OCI-LY1 (cell line): ENCODE data around the gene LRRC61.
"Not testable (repeated sequence)": the region's sequence is repeated elsewhere in the genome, so short reads cannot be mapped to it uniquely, and the experiment has no call there.

ENCODE experiments used
- H2AFZ ChIP-seq: fragments of 200-600 bp; sonication (generic), shearing (Covaris generic); 2 replicates; pipeline ENCODE4 v1.6.0; 2014; ENCODE audit warnings: antibody characterized with exemption, mild to moderate bottlenecking, low read length
- H3F3A ChIP-seq: fragments of 200-600 bp; sonication (generic), shearing (Covaris generic); 2 replicates; pipeline ENCODE4 v1.6.0; 2014; ENCODE audit warnings: mild to moderate bottlenecking, antibody characterized with exemption, low read length, moderate library complexity; ENCODE audit not compliant: insufficient read depth
- H3K27ac ChIP-seq: fragments of 200-600 bp; sonication (generic); 2 replicates; pipeline ENCODE4 v1.5.1; 2014; ENCODE audit warnings: low read length, mixed run types, mild to moderate bottlenecking, low read depth; ENCODE audit not compliant: poor library complexity, severe bottlenecking
- H3K27me3 ChIP-seq: fragments of 200-600 bp; sonication (generic); 2 replicates; pipeline ENCODE4 v1.6.0; 2014; ENCODE audit warnings: antibody characterized with exemption, mild to moderate bottlenecking, low read length, moderate library complexity; ENCODE audit not compliant: insufficient read depth
- H3K36me3 ChIP-seq: fragments of 200-600 bp; sonication (generic); 2 replicates; pipeline ENCODE4 v1.6.1; 2014; ENCODE audit warnings: mild to moderate bottlenecking, antibody characterized with exemption, low read length, moderate library complexity, mixed read lengths; ENCODE audit not compliant: insufficient read depth
- H3K4me1 ChIP-seq: fragments of 200-600 bp; sonication (generic); 2 replicates; pipeline ENCODE4 v1.5.1; 2014; ENCODE audit warnings: mild to moderate bottlenecking, low read length, moderate library complexity; ENCODE audit not compliant: insufficient read depth, severe bottlenecking
- H3K4me2 ChIP-seq: fragments of 200-600 bp; sonication (generic), shearing (Covaris generic); 2 replicates; pipeline ENCODE4 v1.6.1; 2014; ENCODE audit warnings: low read length
- H3K4me3 ChIP-seq: fragments of 200-600 bp; sonication (generic); 2 replicates; pipeline ENCODE4 v1.5.1; 2014; ENCODE audit warnings: low read length, low read depth, mild to moderate bottlenecking, mixed read lengths; ENCODE audit not compliant: poor library complexity, severe bottlenecking
- H3K79me2 ChIP-seq: fragments of 200-600 bp; shearing (Covaris generic); 2 replicates; pipeline ENCODE4 v1.6.1; 2016; ENCODE audit warnings: mixed run types, low read length, mixed read lengths; ENCODE audit not compliant: insufficient read depth
- H3K9ac ChIP-seq: fragments of 200-600 bp; sonication (generic), shearing (Covaris generic); 2 replicates; pipeline ENCODE4 v1.6.1; 2014; ENCODE audit warnings: mild to moderate bottlenecking, low read length, mixed read lengths
- H3K9me2 ChIP-seq: fragments of 200-600 bp; sonication (generic), shearing (Covaris generic); 2 replicates; pipeline ENCODE4 v1.6.1; 2014; ENCODE audit warnings: low read depth, mild to moderate bottlenecking, low read length, mixed read lengths
- H3K9me3 ChIP-seq: fragments of 200-600 bp; shearing (Covaris generic); 2 replicates; pipeline ENCODE4 v1.6.1; 2014; ENCODE audit warnings: low read length, mixed read lengths
- H4K20me1 ChIP-seq: fragments of 200-600 bp; sonication (generic), shearing (Covaris generic); 2 replicates; pipeline ENCODE4 v1.6.0; 2016; ENCODE audit warnings: mild to moderate bottlenecking, low read length; ENCODE audit not compliant: insufficient read depth
- EZH2 ChIP-seq: fragments of 200-600 bp; sonication (generic), shearing (Covaris generic); IDR thresholded peaks from 2 replicates; pipeline ENCODE4 v1.8.0; 2017; ENCODE audit warnings: borderline replicate concordance, mixed run types, mild to moderate bottlenecking, antibody characterized with exemption, low read length, moderate library complexity, mixed read lengths
- TF ChIP-seq, protein P1 (sequence below): fragments of 200-600 bp; sonication (generic), shearing (Covaris generic); IDR thresholded peaks from 2 replicates; pipeline ENCODE4 v1.5.1; 2017; ENCODE audit warnings: mild to moderate bottlenecking, antibody characterized with exemption, low read length, moderate library complexity, mixed read lengths

The LRRC61 gene, protein sequence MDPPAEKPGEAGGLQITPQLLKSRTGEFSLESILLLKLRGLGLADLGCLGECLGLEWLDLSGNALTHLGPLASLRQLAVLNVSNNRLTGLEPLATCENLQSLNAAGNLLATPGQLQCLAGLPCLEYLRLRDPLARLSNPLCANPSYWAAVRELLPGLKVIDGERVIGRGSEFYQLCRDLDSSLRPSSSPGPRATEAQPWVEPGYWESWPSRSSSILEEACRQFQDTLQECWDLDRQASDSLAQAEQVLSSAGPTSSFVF

GRCh38 chr7:150322833-150323681 lies at the start of gene LRRC61, which contains the start of gene ACTR3C:
Gene LRRC61, plus strand, starts transcription at chr7:150323355. Its CDS starts 13,507 bp downstream, at chr7:150336862.
Gene ACTR3C, minus strand, starts transcription at chr7:150323545. Its CDS starts 28,249 bp downstream, at chr7:150295296.
- Histone ChIP-seq H3K79me2 (no peaks in the 10 kb centered on the region), H3K9me2 (no peaks in the 10 kb centered on the region), H3K27ac (peak within 1 kb of the TSS; percentile 64), H3K9me3 (no peaks in the 10 kb centered on the region), H3K9ac (peak within 1 kb of the TSS; percentile 88), H3K4me3 (peak within 1 kb of the TSS; percentile 81), H4K20me1 (no peaks in the 10 kb centered on the region), H3K27me3 (no peaks in the 10 kb centered on the region), H3K4me1 (peaks cover 24% of the 10 kb centered on the region), H3K36me3 (peaks cover 22% of the 10 kb centered on the region), H3F3A (no peaks in the 10 kb centered on the region), H2AFZ (peak within 1 kb of the TSS; percentile 21; the same call in 1 of the 2 replicates), H3K4me2 (peak within 1 kb of the TSS; percentile 93)
- TF ChIP-seq, protein P1, sequence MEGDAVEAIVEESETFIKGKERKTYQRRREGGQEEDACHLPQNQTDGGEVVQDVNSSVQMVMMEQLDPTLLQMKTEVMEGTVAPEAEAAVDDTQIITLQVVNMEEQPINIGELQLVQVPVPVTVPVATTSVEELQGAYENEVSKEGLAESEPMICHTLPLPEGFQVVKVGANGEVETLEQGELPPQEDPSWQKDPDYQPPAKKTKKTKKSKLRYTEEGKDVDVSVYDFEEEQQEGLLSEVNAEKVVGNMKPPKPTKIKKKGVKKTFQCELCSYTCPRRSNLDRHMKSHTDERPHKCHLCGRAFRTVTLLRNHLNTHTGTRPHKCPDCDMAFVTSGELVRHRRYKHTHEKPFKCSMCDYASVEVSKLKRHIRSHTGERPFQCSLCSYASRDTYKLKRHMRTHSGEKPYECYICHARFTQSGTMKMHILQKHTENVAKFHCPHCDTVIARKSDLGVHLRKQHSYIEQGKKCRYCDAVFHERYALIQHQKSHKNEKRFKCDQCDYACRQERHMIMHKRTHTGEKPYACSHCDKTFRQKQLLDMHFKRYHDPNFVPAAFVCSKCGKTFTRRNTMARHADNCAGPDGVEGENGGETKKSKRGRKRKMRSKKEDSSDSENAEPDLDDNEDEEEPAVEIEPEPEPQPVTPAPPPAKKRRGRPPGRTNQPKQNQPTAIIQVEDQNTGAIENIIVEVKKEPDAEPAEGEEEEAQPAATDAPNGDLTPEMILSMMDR, result peak; percentile 47
- no peak for TF ChIP-seq EZH2

DNA sequence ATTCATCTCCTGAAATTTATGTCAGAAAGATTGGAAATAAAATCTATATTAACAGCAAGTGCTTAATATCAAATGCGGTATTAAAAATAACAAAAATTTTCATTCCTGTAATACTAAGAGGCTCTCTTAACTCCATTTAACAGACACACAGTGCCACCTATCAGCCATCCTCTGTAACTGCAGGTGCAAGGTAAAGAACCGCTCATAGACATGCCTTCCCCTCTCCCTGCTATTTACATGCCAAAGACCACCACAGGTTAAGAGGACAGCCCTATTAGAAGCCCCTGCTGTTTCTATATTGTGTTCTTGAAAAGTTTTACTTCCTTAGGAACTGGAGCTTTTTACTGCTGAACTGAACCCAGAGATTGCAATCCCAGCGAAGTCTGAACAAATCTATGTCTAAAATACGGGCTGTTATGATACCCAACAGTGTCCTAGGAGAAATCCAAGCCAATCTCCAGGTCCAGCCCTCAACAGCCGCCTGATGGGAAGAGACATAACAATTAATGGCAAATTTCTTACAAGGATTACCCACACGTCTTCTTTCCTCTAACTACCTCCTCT lies 46.9 kb upstream of the LRRC61 start:
- not testable (repeated sequence) for H2AFZ ChIP-seq, H3K4me1 ChIP-seq, H3K4me3 ChIP-seq, H3K9ac ChIP-seq, H3K36me3 ChIP-seq, H3K9me3 ChIP-seq, H3K27me3 ChIP-seq, H3K79me2 ChIP-seq, H3K9me2 ChIP-seq, H3K4me2 ChIP-seq, H3K27ac ChIP-seq, H4K20me1 ChIP-seq, H3F3A ChIP-seq
- TF ChIP-seq, protein P1, result peak; percentile 60

DNA sequence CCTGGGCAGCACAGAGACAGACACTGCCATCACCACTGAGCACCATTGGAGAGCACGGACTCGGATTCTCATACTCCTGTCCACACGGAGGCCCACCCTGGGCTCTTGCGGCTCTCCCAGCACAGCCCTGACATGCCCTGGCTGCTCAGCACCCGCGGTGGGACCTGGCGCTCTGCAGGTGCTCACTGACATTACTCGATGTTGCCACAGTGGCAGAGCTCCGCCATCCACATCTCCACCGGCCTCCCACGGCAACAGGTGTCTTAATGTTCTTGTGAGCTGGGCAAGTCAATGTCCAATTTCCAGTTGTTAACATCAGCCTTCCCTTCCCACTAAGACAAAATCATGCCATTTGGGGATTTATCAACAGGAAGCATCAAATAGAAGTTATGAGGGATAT lies 44.8 kb upstream of the LRRC61 start:
- H3K27me3 ChIP-seq, H3K9me3 ChIP-seq, H3K4me2 ChIP-seq, H3K9me2 ChIP-seq, H3K79me2 ChIP-seq, H2AFZ ChIP-seq, H3K4me3 ChIP-seq, H3K36me3 ChIP-seq, H4K20me1 ChIP-seq, H3F3A ChIP-seq, H3K27ac ChIP-seq, H3K9ac ChIP-seq, H3K4me1 ChIP-seq: not testable (repeated sequence)

GRCh38 chr7:150281681-150282403 lies 41.3 kb upstream of the LRRC61 start:
- H3K27me3 ChIP-seq, H3K36me3 ChIP-seq, H3K27ac ChIP-seq, H2AFZ ChIP-seq, H3K9ac ChIP-seq, H3K79me2 ChIP-seq, H3K4me3 ChIP-seq, H3K4me1 ChIP-seq, H4K20me1 ChIP-seq, H3K9me2 ChIP-seq, H3K9me3 ChIP-seq, H3F3A ChIP-seq, H3K4me2 ChIP-seq: not testable (repeated sequence)

DNA sequence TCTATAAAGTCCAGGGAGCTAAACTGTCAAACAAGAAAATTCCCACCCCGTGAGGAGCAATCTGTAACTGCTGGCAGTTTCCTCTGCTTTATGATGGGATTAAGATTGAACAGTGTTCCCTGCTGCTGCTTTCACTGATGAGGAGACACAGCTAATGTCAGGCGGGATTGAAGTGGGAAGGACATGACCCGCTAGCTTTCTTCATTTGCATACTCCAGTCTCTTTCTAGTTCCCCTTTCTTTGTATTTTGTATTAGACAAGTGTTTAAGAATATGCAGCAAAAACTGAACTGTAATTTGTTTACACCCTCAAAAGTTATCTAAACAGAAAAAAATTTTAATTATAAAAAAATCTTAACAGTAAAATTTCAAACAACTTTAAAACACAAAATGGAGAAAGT lies 40.0 kb upstream of the LRRC61 start:
- H3K79me2 ChIP-seq, H3K4me3 ChIP-seq, H3K9me3 ChIP-seq, H3F3A ChIP-seq, H4K20me1 ChIP-seq, H3K9me2 ChIP-seq, H3K27ac ChIP-seq, H3K4me2 ChIP-seq, H2AFZ ChIP-seq, H3K9ac ChIP-seq, H3K4me1 ChIP-seq, H3K36me3 ChIP-seq, H3K27me3 ChIP-seq: not testable (repeated sequence)
